ENCODE results near the gene SEC23A.
"Not testable (repeated sequence)": the region's sequence is repeated elsewhere in the genome, so short reads cannot be mapped to it uniquely, and the experiment has no call there.

Gene SEC23A

DNA sequence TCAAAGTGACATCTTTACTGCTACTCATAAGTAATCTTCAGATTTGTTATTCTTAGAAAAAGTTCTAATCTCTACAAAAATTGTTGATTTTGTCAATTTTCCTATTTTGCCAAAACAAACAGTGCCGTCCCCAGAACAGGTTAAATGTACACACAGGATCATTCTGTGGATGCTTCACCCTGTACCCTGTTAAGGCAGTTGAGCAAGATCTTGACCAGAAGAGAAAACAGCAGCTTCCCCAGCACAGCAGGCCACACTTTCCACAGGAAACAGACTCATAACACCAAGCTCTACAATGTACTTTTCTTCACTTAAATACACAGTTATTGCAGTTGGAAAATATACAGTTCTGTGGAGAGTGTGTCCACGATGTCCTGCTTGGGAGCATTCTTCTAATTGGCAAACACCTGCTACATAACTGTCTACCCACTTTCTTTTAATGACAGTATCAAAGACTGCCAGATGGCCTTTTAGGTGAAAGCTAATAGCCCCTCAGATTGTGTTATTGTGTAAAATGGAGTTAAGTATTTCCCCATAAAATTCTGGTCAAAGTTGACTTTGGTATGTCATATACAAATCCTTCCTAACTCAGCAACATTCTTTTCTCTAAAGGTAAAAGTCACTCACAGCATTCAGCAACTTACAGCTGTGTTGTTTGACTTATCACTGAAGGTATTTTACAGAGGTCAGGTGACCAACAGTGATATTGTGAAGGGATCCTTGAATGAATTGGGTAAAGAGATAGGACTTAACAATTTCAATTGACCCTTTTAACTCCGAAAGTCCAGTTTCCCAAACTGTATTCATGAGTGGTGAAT, 77.0 kb downstream of the SEC23A start:
- no peak for DNase-seq

DNA sequence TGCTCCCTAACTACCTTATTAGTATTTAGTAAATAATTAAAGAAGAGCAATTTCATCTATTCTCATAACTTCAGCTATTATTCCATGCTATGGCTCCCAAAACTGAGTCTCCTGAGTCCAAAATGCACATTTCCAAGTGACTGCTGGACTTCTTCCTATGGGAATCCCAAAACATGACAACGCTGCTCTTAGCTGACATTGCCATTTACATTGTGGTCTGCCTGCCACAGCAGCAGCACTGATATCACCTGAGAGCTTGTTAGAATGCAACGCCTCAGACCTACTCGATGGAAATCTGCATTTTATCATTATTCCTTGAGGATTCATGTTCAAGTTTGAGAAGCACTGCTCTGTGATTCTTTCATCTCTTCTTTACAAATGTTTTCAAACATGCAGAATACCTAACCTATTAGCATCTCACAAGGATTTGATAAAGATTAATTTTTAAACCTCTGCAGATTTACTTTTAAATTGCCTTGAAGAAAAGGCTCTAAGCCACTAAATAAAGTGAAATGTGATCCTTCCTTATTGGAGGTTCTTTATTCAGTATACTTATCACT, 77.7 kb downstream of the SEC23A start:
- no peak for DNase-seq

DNA sequence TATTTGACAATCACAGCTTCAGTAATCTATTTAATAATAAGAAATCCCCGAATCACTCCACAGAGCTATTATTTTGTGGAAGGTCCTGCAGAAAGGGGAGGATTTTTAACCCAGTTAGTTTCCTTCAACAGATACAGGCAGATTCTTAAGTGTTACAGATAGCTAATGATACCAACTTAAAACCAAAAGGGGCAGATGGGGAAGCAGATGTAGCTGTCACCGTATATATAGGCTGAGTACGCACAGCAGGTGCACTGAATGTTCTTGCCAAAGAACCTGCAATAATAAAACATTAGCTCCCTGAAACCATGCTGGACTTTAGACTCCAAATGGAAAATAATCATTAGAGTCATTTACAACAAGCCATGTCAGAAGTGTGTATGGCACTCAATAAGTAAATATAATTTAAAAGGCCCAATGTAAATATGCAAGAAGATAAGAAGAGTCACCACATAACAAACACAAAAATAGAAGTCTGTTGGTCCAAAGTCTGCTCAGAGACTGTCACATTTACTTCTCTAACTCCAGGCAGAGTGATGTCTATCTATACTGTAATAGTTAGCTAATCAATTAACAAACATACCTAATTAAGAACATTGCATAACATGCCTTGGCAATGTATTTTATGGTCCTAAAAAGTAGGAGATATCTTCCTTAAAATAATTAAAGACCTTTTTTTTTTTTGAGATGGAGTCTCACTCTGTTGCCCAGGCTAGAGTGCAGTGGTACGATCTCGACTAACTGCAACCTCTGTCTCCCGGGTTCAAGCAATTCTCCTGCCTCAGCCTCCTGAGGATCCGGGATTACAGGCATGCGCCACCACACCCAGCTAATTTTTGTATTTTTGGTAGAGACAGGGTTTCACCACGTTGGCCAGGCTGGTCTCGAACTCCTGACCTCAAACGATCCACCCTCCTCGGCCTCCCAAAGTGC, 78.8 kb downstream of the SEC23A start:
- peak; percentile 41 for DNase-seq

DNA sequence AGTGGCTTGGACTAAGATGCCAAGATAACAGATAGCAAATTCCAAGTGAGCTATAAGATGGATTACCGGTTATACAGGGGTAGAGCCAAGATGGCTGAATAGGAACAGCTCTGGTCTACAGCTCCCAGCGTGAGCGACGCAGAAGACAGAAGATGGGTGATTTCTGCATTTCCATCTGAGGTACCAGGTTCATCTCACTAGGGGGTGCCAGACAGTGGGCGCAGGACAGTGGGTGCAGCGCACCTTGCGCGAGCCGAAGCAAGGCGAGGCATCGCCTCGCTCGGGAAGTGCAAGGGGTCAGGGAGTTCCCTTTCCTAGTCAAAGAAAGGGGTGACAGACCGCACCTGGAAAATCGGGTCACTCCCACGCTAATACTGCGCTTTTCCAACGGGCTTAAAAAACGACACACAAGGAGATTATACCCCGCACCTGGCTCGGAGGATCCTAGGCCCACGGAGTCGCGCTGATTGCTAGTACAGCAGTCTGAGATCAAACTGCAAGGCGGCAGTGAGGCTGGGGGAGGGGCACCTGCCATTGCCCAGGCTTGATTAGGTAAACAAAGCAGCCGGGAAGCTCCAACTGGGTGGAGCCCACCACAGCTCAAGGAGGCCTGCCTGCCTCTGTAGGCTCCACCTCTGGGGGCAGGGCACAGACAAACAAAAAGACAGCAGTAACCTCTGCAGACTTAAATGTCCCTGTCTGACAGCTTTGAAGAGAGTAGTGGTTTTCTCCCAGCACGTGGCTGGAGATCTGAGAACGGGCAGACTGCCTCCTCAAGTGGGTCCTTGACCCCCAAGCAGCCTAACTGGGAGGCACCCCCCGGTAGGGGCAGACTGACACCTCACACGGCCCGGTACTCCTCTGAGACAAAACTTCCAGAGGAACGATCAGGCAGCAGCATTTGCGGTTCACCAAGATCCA, 85.7 kb downstream of the SEC23A start:
- not testable (repeated sequence) for DNase-seq

DNA sequence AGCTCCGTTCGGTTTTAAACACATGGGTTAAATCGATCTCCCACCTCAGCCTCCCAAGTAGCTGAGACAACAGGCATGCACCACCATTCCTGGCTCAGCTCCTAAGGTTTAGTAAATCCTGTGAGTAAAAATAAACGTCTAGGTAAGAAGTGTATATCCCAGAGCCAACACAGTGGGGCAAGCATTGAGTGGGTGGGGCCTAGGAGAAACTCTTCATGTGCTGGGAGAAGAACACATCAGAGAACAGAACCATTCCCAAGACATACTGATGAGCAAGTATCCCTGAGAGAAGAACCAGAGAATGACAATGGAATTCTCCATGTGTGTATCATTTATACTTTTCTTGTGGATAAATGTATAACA, 86.3 kb downstream of the SEC23A start:
- DNase-seq = no peak

DNA sequence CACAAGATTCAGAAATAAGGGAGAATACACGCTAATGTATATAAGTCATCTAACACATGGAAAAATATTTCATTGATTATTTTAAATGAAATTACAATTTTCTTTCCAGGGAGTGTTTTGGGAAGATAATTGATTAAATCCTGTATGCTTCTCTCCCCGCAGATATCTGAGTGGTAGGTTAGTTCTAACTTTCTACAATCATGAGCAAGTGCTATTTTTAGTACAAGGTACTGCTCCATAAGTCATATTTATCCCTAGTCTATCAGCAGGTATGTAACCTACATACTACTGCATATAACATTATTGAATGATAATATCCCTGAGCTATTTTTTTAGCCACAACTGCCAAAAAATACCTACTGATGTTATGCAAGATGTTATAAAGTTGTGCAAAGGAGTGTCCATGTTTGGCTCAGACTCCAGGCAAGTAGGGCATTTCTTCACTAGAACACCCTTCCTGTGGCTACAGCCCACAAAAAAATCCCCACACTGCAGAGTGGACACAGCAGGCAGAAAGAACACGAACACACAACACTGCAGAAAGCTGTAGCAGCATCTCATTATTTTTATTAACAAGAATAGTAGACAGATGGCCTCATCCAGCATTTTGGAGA, 87.0 kb downstream of the SEC23A start:
- no peak for DNase-seq

DNA sequence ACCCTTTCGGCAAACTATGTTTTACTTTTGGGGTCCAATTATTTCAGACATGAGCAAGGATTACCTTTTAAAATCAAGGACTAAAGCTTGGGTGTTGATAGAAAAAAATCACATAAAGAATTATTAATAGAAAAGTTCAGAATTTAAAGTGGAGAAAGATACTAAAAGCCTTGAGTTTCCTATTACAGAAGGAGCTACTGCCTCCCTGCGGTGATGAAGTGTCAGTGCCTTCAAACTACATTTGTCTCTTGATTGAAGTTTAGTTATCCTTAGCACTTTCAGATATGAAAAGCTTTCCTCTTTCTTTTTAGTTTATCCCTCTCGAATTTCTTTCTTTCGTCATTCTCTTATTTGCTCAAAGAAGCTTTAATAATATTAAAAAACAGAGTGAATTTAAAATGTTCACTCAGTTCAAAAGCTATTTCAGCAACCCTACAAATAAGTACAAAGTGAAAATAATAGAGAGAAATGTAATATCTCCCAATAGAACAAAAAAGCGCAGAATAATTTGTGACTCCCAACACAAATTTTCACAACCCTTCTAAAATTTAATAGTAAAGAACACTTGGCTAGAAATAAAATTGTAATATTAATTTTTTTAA, 87.6 kb downstream of the SEC23A start:
- DNase-seq = peak; percentile 80

DNA sequence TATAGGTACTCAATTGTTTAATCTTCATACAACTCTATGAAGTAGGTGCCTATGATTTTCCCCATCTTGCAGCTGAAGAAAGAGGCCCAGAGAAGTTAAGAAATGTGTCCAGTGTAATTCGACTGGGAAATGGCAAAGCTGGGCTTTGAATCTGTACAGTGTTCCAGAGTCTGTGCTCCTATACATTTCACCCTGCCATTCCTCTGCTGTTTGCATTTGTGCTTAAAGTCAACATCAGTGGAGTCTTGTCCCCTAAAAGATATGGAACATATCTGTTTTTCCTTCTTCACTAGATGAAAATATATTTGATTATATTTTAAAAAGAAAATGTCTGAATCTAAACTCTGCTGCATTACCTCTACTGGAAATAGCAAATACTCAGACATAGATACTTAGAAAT, 88.6 kb downstream of the SEC23A start:
- no peak for DNase-seq

DNA sequence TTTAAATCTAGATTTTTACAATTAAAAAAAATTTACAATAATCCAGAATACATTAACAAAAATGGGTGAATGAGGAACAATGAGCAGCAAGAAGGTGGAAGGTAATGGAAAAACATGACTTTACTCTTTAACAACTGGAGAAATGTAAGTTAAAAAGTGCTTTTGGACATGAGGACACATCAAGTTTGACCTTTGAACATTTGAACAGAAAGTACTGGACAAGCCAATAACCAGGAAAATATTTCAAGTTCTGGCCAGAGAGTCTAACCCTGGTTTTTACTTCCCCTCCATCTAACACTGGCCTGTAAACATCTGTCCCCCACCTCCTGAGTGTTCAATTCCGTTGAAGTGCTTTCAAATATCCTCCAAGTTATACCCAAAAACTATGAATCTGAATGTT, 94.1 kb downstream of the SEC23A start:
- not testable (repeated sequence) for DNase-seq

DNA sequence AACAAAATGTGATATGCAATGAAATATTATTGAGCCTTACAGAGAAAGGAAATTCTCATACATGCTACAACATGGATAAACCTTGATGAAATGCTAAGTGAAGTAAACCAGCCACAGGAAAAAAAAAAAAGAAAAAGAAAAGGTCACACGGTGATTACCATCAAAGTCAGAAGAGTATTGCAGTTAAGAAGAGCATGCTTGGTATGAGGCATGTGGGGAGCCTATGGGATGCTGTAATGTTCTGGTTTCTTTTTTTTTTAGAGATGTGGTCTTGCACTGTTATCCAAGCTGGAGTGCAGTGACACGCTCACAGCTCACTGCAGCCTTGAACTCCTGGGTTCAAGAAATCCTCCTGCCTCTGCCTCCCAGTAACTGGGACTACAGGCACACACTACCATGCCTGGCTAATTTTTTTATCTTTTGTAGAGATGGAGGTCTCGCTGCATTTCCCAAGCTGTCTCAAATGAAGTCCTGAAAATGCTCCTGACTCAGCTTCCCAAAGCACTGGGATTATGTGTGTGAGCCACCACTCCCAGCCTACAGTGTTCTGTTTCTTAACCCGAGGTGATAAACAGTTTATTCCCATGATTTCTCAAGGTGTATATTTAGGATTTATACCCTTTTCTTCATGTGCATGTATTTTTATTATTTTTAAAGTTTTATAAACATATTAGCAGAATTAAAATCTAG, 96.2 kb downstream of the SEC23A start:
- DNase-seq = no peak

DNA sequence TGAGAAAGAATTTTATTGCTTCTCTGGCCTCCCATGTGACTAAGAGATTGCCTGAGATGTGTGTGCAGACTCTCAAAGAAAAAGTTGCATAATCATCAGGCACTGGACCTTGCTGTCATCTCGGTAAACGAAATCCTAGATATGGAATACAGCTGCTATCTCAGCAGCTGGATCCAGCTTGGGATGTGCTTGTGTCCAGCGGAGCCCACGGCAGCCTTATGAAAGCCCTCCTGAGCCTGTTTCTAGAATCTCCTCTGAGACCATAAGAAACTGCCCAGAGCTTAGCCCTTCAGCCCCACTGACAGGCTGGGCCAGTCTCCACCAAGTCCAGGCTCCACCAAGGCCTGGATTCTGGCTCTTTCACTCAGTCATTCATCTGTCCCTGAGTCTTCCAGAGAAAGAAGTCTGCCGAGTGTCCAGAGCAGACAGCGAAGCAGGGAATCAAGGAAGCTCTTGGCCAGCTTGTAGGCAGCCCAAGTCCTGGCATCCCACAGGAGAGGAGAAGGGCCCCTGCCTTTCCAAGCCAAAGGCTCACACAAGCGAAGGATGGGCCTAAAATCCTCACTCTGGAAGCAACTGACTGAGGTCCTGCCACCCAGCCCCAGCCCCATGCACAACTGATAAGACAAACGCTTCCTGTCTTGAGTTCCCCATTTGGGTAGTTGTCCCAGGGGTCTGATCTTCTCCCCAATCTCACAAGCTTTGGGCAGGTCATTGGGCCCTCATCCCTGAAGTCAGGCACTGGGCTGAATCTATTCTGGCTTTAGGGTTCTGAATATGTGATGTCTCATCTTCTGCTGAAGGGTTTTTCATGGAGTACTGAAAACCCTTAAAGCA, 97.8 kb downstream of the SEC23A start:
- DNase-seq = no peak

DNA sequence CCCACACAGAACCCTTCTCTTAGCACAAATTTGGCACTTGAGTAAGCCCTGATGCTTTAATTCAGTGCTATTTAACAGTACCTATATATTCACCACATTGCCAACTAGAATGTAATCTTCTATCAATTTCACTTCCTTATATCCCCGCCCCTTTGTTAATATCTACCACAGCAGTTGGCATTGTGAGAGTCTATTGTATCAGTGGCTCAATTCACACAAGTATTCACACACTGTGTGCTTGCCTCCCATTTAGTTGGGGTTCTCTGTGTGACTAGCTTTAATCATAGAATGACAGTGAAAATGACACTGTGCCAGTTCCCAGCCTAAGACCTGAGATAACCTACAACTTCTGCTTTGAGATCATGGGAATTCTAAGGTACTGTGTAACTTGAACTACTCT, 103.1 kb downstream of the SEC23A start:
- no peak for DNase-seq

DNA sequence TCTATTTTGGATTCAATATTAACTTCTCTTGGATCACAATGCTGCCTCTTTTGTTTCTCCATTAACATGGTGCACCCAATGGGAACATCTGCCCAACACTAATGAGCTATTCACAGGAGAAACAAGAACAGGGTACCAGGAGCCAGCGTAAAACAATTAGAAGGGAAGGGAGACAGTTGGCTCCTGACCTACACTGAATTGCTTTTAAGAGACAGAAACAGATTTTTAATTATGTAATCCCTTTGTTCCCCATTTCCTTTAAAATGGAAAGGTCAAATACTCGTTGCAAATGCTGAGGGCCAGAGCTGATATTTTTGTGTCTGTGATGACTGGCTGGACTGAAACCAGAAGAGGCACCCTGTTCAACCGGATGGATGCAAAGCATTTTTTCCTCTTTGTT, 108.3 kb downstream of the SEC23A start:
- DNase-seq = no peak

DNA sequence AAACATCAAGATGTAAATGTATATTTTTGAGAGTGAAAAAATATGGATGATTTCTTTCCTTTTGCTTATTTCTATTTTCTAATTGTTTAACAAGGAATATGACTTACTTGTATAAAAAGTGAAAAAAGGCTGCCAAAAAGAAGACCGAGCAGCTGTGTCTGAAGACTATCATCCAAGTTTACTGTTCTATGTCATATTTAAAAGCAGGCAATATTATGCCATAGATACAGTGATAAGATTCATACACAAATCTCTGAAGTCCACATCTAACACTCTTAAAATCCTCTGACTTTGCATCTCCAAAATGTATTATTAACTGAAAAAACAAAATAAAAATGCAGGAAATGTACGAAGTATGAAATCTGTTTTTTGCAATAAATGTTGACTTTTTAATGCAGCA, 109.1 kb downstream of the SEC23A start:
- no peak for DNase-seq

DNA sequence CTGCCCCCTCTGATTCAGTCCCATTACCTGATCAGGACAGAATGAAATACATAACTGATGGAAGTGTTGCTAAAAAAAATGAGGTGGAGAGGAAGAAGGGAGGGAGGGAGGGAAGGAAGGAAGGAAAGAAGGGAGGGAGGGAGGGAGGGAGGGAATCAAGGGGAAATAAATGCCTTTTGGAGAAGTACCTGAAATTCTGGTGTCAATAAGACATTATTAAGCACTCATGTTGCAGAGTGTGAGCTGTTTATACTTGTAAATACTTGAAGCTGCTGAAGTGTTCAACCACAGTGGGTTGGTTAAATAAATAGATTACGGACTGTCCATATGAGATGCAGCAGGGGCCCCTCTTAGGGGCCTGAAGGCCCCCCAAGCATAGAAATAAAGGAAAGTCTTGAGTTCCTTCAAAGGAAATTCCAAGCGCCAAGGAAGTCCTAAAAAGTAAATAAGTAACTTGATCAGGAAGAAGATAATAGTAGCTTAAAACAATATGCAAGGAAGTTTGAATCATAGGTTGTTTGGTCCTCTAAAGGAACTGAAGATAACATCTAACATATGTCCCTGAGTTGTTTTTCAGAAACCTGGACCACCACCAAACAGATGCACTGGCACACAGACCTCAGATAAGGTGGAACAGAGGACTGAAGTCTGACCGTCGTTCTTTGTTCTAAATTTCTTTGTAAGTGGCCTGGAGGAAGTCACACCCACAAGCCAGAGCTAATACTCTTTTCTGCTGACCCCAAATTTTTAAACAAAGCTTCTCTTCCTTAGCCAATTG, 110.8 kb downstream of the SEC23A start:
- DNase-seq = no peak

DNA sequence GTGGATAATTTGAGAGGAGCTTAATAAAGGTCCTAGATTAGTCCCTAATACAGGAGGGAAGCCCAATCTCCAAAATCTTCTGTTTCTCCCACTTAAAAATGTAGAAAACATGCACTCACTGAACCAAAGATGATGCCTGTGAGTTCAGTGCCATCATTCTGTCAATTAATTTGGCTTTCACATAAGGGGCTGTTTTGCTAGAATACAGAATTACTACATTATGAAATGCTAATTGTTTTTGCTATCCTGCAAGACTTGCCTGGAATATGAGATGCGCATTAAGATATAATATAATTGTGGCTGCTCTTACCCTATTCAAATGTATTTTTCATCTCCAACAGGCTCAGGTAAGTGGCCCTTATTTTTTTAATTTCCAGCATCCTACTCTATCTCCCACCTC, 111.7 kb downstream of the SEC23A start:
- DNase-seq = no peak

DNA sequence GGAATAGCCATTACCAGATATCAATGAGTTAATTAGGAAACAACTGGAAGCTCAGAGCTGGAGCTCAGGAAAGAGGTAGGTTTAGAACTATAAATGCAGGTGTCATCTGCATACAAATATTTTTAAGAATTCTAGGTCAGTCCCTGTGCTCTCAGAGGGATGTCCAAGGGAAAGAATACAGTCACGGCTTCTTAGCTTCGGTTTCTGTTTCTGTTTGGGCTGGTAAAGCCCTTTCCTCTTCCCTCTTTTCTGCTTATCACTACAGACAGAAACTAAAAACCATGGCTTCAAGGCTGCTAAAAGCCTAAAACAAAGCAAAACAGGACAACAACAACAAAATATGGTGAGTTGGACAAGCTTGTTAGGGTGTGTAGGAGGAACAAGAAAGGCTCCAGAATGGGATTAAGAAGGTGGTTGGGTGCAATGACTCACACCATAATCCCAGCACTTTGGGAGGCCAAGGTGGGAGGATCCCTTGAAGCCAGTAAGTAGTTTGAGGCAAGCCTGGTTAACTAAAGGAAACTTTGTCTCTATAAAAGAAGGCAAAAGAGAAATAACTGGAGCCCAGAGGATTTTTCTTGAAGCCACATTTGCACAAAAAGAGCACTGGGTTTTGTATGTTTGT, 113.0 kb downstream of the SEC23A start:
- DNase-seq = no peak

DNA sequence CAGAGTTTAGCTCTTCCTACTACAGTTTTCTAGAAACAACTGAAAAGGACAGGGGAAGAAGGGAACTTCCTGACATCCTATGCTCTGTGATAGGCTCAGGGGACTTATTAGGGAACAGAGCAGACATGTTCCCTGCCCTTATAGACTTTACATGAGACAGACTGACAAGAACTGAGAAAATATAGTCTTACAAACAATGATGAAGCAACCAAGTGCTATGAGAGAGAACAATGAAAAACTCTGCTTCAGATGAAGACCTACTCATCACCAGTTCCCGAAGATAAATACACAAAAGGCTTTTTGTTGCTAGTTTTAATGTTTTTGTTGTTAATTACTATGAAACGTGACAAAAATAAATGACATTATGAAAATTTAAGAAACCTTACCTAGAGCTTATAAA, 115.3 kb downstream of the SEC23A start:
- no peak for DNase-seq

DNA sequence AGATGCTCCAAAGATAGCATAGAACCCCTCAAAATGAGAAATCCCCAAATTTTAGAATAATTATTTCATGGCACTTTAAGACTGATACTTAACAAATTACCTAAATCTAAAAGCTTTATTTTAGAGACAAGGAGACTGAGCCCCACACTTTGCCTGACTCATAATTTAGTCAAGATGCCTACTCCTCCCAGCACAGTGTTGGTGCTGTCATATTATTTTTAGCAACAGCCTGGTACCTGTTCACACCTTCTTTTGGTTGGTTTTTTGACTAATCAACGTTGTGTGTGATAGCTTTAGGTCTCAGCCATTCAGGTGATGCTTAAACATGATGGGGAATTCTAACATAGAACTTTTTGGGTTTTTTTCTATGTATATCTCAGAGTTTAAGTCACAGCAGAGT, 120.2 kb downstream of the SEC23A start:
- no peak for DNase-seq
